Stomach (tissue), 9 donors: Measurements from ENCODE around the gene RHO. TPM values are rescaled to one million over a fixed set of nuclear protein-coding genes. Genes with fewer than 3 reads are reported as not detected.

Experiments
- DNase-seq, 2 donors: peaks; one replicate each; pipeline versions ENCODE4 v3.0.0 to v3.0.0-alpha.2; 2013 to 2019
- H3K27ac ChIP-seq, 5 donors: fragments of 200-600 bp in 4 of 5; sonication (generic) in 4 of 5; one replicate each; pipeline ENCODE4 v1.5.1; 2013 to 2019; ENCODE audit warnings: mild to moderate bottlenecking in 1 of 5, moderate library complexity in 1 of 5
- H3K27me3 ChIP-seq, 3 donors: fragments of 200-600 bp; sonication (generic); one replicate each; pipeline ENCODE4 v1.5.1; 2017 to 2019; ENCODE audit warnings: mixed run types in 1 of 3
- H3K36me3 ChIP-seq, 4 donors: fragments of 200-600 bp; sonication (generic); 1 replicate in 3 of 4; 2 replicates in 1 of 4; pipeline ENCODE4 v1.5.1; 2016 to 2019
- H3K4me1 ChIP-seq, 4 donors: fragments of 200-600 bp; sonication (generic); one replicate each; pipeline ENCODE4 v1.5.1; 2016 to 2019
- H3K4me3 ChIP-seq, 4 donors: fragments of 200-600 bp; sonication (generic) in 3 of 4; one replicate each; pipeline ENCODE4 v1.5.1; 2016 to 2019; ENCODE audit warnings: mild to moderate bottlenecking in 1 of 4
- H3K9me3 ChIP-seq, 4 donors: fragments of 200-600 bp; sonication (generic); one replicate each; pipeline ENCODE4 v1.5.1; 2016 to 2019
- EP300 ChIP-seq: sonication (generic); formaldehyde crosslinking; IDR thresholded peaks from one replicate; pipeline ENCODE4 v1.6.1; 2017; ENCODE audit warnings: antibody characterized with exemption
- POLR2A ChIP-seq, 4 donors: fragments of 450-650 bp; IDR thresholded peaks; one replicate each; pipeline ENCODE4 v1.6.1; 2016; ENCODE audit warnings: antibody characterized with exemption in 4 of 4, control low read depth in 2 of 4, mild to moderate bottlenecking in 1 of 4, moderate library complexity in 1 of 4
- POLR2AphosphoS5 ChIP-seq, 3 donors: sonication (generic); formaldehyde crosslinking; IDR thresholded peaks; one replicate each; pipeline ENCODE4 v1.6.1; 2016; ENCODE audit warnings: antibody characterized with exemption in 3 of 3
- WGBS, 5 donors: extraction: QIAGEN DNeasy Blood & Tissue Kit in 3 of 5; methylation state at CpG; one replicate each; pipeline versions ENCODE4 v1.1.5 to v1.1.7; 2013 to 2018; 5-methylcytosine and 5-hydroxymethylcytosine counted together
- intact Hi-C: fragments of 100-400 bp; cut with DNase I; formaldehyde crosslinking; loops from one replicate; pipeline ENCODE4 v1.15.1; 2023; ENCODE audit warnings: low total_unique reads
- polyA plus RNA-seq, 3 donors: library from polyadenylated mRNA; stranded (reverse); fragments of 200-250 nt; gene quantifications; one replicate each; pipeline ENCODE4 v1.2.3, GENCODE V29; 2013
- total RNA-seq, 5 donors: library from RNA; depleted of rRNA; stranded (reverse); fragments of >200 nt; gene quantifications; one replicate each; pipeline versions ENCODE4 v1.1.0 to v1.2.3, GENCODE V29; 2014 to 2016
- TF ChIP-seq, protein P1 (sequence below), 7 experiments: fragments of 450-650 bp in 4 of 7; fragments of 200-600 bp in 3 of 7; sonication (generic) in 3 of 7; IDR thresholded peaks; one replicate each; pipeline ENCODE4 v1.5.1; 2016 to 2019; ENCODE audit warnings: antibody characterized with exemption in 7 of 7, control low read depth in 2 of 7, mild to moderate bottlenecking in 1 of 7
- donor health status: healthy with polysubstance abuse.
- donor health status: Bipolar disorder and iron deficiency.
- donor health status: healthy.

RHO gene
- total and polyA plus RNA-seq, 8 donors: not detected

- Histone ChIP-seq H3K4me1 (peaks cover 0 to 4% (median 2%) of the 10 kb centered on the region in 4 donors), H3K27me3 (no peaks in the 10 kb centered on the region), H3K4me3 (no peak overlapping the region), H3K9me3 (no peaks in the 10 kb centered on the region), H3K27ac (no peak overlapping the region), H3K36me3 (no peaks in the 10 kb centered on the region)
- TF ChIP-seq POLR2A (IDR thresholded peaks at IDR 0.05): no peak
- TF ChIP-seq, protein P1, sequence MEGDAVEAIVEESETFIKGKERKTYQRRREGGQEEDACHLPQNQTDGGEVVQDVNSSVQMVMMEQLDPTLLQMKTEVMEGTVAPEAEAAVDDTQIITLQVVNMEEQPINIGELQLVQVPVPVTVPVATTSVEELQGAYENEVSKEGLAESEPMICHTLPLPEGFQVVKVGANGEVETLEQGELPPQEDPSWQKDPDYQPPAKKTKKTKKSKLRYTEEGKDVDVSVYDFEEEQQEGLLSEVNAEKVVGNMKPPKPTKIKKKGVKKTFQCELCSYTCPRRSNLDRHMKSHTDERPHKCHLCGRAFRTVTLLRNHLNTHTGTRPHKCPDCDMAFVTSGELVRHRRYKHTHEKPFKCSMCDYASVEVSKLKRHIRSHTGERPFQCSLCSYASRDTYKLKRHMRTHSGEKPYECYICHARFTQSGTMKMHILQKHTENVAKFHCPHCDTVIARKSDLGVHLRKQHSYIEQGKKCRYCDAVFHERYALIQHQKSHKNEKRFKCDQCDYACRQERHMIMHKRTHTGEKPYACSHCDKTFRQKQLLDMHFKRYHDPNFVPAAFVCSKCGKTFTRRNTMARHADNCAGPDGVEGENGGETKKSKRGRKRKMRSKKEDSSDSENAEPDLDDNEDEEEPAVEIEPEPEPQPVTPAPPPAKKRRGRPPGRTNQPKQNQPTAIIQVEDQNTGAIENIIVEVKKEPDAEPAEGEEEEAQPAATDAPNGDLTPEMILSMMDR (IDR thresholded peaks at IDR 0.05): no peak
- TF ChIP-seq POLR2AphosphoS5 (IDR thresholded peaks at IDR 0.05): no peak
- no peak for TF ChIP-seq EP300
- 94 to 99% (median 98%) methylated on average over 11 to 13 of the region's 13 CpGs for WGBS, 5 donors
- DNase-seq: no peak
- intact Hi-C loops: no loop called here
Observed at GRCh38 chr3:129530821-129531220, 2.4 kb downstream of the RHO start.

DNA sequence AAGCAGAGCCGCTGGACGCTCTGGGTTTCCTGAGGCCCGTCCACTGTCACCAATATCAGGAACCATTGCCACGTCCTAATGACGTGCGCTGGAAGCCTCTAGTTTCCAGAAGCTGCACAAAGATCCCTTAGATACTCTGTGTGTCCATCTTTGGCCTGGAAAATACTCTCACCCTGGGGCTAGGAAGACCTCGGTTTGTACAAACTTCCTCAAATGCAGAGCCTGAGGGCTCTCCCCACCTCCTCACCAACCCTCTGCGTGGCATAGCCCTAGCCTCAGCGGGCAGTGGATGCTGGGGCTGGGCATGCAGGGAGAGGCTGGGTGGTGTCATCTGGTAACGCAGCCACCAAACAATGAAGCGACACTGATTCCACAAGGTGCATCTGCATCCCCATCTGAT lies 3.3 kb downstream of the RHO start:
- H3K27me3 ChIP-seq: no peaks in the 10 kb centered on the region
- H3K27ac ChIP-seq: no peak overlapping the region
- TF ChIP-seq EP300 (no peak), POLR2A (IDR thresholded peaks at IDR 0.05) (no peak), POLR2AphosphoS5 (IDR thresholded peaks at IDR 0.05) (no peak)
- TF ChIP-seq, protein P1 (IDR thresholded peaks at IDR 0.05): no peak
- intact Hi-C loops: no loop called here
- H3K4me3 ChIP-seq: no peak overlapping the region
- H3K36me3 ChIP-seq: no peaks in the 10 kb centered on the region
- no peaks in the 10 kb centered on the region for H3K9me3 ChIP-seq
- 91 to 94% (median 93%) methylated on average over 11 of the region's 11 CpGs for WGBS, 5 donors
- DNase-seq: no peak
- H3K4me1 ChIP-seq: peaks cover 0 to 4% (median 2%) of the 10 kb centered on the region in 4 donors

DNA sequence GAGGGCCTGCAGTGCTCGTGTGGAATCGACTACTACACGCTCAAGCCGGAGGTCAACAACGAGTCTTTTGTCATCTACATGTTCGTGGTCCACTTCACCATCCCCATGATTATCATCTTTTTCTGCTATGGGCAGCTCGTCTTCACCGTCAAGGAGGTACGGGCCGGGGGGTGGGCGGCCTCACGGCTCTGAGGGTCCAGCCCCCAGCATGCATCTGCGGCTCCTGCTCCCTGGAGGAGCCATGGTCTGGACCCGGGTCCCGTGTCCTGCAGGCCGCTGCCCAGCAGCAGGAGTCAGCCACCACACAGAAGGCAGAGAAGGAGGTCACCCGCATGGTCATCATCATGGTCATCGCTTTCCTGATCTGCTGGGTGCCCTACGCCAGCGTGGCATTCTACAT lies 3.8 kb downstream of the RHO start:
- Histone ChIP-seq H3K9me3 (no peaks in the 10 kb centered on the region), H3K4me3 (no peak overlapping the region), H3K36me3 (no peaks in the 10 kb centered on the region), H3K4me1 (peaks cover 0 to 4% (median 2%) of the 10 kb centered on the region in 4 donors), H3K27me3 (no peaks in the 10 kb centered on the region), H3K27ac (no peak overlapping the region)
- 94 to 96% (median 95%) methylated on average over 18 to 20 of the region's 20 CpGs for WGBS, 5 donors
- intact Hi-C loops: no loop called here
- TF ChIP-seq EP300 (no peak), POLR2A (IDR thresholded peaks at IDR 0.05) (no peak), POLR2AphosphoS5 (IDR thresholded peaks at IDR 0.05) (no peak)
- TF ChIP-seq, protein P1 (IDR thresholded peaks at IDR 0.05): no peak
- no peak for DNase-seq

DNA sequence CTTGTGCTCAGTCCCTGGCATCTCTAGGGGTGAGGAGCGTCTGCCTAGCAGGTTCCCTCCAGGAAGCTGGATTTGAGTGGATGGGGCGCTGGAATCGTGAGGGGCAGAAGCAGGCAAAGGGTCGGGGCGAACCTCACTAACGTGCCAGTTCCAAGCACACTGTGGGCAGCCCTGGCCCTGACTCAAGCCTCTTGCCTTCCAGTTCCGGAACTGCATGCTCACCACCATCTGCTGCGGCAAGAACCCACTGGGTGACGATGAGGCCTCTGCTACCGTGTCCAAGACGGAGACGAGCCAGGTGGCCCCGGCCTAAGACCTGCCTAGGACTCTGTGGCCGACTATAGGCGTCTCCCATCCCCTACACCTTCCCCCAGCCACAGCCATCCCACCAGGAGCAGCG lies 5.0 kb downstream of the RHO start:
- no peak for DNase-seq
- 92 to 95% (median 93%) methylated on average over 16 of the region's 16 CpGs for WGBS, 5 donors
- H3K27me3 ChIP-seq: no peaks in the 10 kb centered on the region
- no peak overlapping the region for H3K4me3 ChIP-seq
- peaks cover 0 to 4% (median 2%) of the 10 kb centered on the region in 4 donors for H3K4me1 ChIP-seq
- no peak overlapping the region for H3K27ac ChIP-seq
- no peaks in the 10 kb centered on the region for H3K36me3 ChIP-seq
- intact Hi-C loops: no loop called here
- TF ChIP-seq EP300: no peak
- TF ChIP-seq POLR2A (IDR thresholded peaks at IDR 0.05): no peak
- TF ChIP-seq, protein P1 (IDR thresholded peaks at IDR 0.05): no peak
- no peaks in the 10 kb centered on the region for H3K9me3 ChIP-seq
